ENCODE data around the gene CDH5. TPM values are rescaled to one million over a fixed set of nuclear protein-coding genes. Genes with fewer than 3 reads are reported as not detected.

The CDH5 gene
- total and polyA plus RNA-seq, 2 of the 4 experiments (the other 2 are of a cell fraction): not detected

- no peak overlapping the region for H2AK5ac ChIP-seq (ENCODE audit: low read depth, low read length)
- H3K27ac ChIP-seq (ENCODE audit: insufficient read depth, low read length): no peak overlapping the region
- BruUV-seq (replicated peaks): no TSS peak
- intact Hi-C loops (cut with micrococcal nuclease) (no loop called here), dilution Hi-C loops (cut with HindIII; ENCODE audit: low sequenced_read_pairs, unreplicated experiment) (no loop called here), in situ Hi-C loops (cut with MboI; ENCODE audit: low sequenced_read_pairs) (no loop called here)
- TF ChIP-seq NFE2L2 (IDR thresholded peaks at IDR 0.05; ENCODE audit: low read depth, low read length): no peak
- TF ChIP-seq CTCF (conservative IDR thresholded peaks at IDR 0.05; ENCODE audit: low read depth, low read length): no peak
- POLR2A ChIA-PET (ENCODE audit: unreplicated experiment): no interaction called here
- no CpG with 5 or more reads among the region's 6 CpGs for WGBS, 2 experiments (ENCODE audit: extremely low coverage in 2 of 2, insufficient read length in 1 of 2)
- H3K14ac ChIP-seq (replicated peaks; ENCODE audit: low read depth, low read length): no peak overlapping the region
- ATAC-seq (ENCODE audit: low read depth) (no peak), DNase-seq (no peak)
- H4K5ac ChIP-seq (ENCODE audit: low read depth, low read length): no peak overlapping the region
- CTCF ChIA-PET: no interaction called here
- H3K23ac ChIP-seq (ENCODE audit: low read depth, low read length): no peak overlapping the region
- H3K79me1 ChIP-seq (ENCODE audit: low read depth in 1 of 2, low read length in 2 of 2): no peaks in the 10 kb centered on the region
- H3K36me3 ChIP-seq (ENCODE audit: control insufficient read depth, insufficient read depth, low read length): no peaks in the 10 kb centered on the region
- no peaks in the 10 kb centered on the region for H3K9me1 ChIP-seq (ENCODE audit: insufficient read depth, low read length)
- H2BK120ac ChIP-seq (ENCODE audit: low read depth, low read length): no peak overlapping the region
- no peak overlapping the region for H3K9ac ChIP-seq (ENCODE audit: low read depth, low read length)
- H3K18ac ChIP-seq (ENCODE audit: low read depth, low read length): no peak overlapping the region
- no peak overlapping the region for H3K4me2 ChIP-seq (ENCODE audit: low read depth, low read length)
- no peak overlapping the region for H2AFZ ChIP-seq (replicated peaks; ENCODE audit: low read length, poor library complexity)
- no peaks in the 10 kb centered on the region for H3K9me3 ChIP-seq (ENCODE audit: control insufficient read depth, insufficient read depth, low read length)
- no peak overlapping the region for H2BK15ac ChIP-seq (ENCODE audit: low read depth, low read length)
- no peak overlapping the region for H2BK20ac ChIP-seq (ENCODE audit: low read depth, low read length)
- H4K20me1 ChIP-seq (ENCODE audit: insufficient read depth, low read length): no peaks in the 10 kb centered on the region
- no peak overlapping the region for H2BK5ac ChIP-seq (ENCODE audit: low read depth, low read length, poor library complexity, severe bottlenecking)
- H3K4me3 ChIP-seq (ENCODE audit: insufficient read depth, low read depth, low read length): no peak overlapping the region
- H3K4me1 ChIP-seq (ENCODE audit: control insufficient read depth, insufficient read depth, low read length): no peaks in the 10 kb centered on the region
- no peak overlapping the region for H4K91ac ChIP-seq (ENCODE audit: insufficient read depth, low read depth, low read length)
- no peak overlapping the region for H3K4ac ChIP-seq (ENCODE audit: low read depth, low read length)
- no peak overlapping the region for H3K56ac ChIP-seq (ENCODE audit: extremely low read depth, insufficient read depth, low read length)
- H4K8ac ChIP-seq (ENCODE audit: low read depth in 2 of 2, low read length in 2 of 2): no peak overlapping the region
- no peak overlapping the region for H2AK9ac ChIP-seq (replicated peaks; ENCODE audit: low read depth, low read length, poor library complexity)
- peaks cover 21% of the 10 kb centered on the region; the same call in 1 of the 2 replicates for H3K27me3 ChIP-seq (ENCODE audit: control insufficient read depth, insufficient read depth, low read length)
Measured at GRCh38 chr16:66376114-66376513, 9.6 kb downstream of the CDH5 start.

Data from IMR-90 (cell line).